GM19455 (cell line): Measurements from ENCODE around the gene KIF21A.

Source experiments
- ATAC-seq: cut with Tn5 transposase; IDR thresholded peaks from one replicate; pipeline ENCODE4 v1.9.1; 2021; ENCODE audit not compliant: unreplicated experiment

The KIF21A gene

GRCh38 chr12:39389399-39390150 lies 53.3 kb downstream of the KIF21A start:
- ATAC-seq: no peak

GRCh38 chr12:39386335-39386734 lies 56.6 kb downstream of the KIF21A start:
- no peak for ATAC-seq

- ATAC-seq: no peak
These were observed 59.8 kb downstream of the KIF21A start for GRCh38 chr12:39383114-39383513.

GRCh38 chr12:39380090-39380489 lies 62.8 kb downstream of the KIF21A start:
- ATAC-seq: no peak

- ATAC-seq: no peak
These were observed 64.6 kb downstream of the KIF21A start for GRCh38 chr12:39378341-39378740.

- ATAC-seq: no peak
These were observed 67.6 kb downstream of the KIF21A start for GRCh38 chr12:39375206-39375808.

- ATAC-seq: peak; percentile 69
These were observed 70.0 kb downstream of the KIF21A start for GRCh38 chr12:39372929-39373328.

GRCh38 chr12:39372204-39372925 lies 70.6 kb downstream of the KIF21A start:
- ATAC-seq: no peak

- no peak for ATAC-seq
These were observed 73.2 kb downstream of the KIF21A start for GRCh38 chr12:39369756-39370155.

- no peak for ATAC-seq
These were observed 74.0 kb downstream of the KIF21A start for GRCh38 chr12:39368891-39369290.

GRCh38 chr12:39368096-39368495 lies 74.8 kb downstream of the KIF21A start:
- no peak for ATAC-seq

- no peak for ATAC-seq
These were observed 75.4 kb downstream of the KIF21A start for GRCh38 chr12:39367494-39367893.

- ATAC-seq: no peak
These were observed 77.4 kb downstream of the KIF21A start for GRCh38 chr12:39365364-39366001.

- ATAC-seq: no peak
These were observed 78.7 kb downstream of the KIF21A start for GRCh38 chr12:39364196-39364595.

GRCh38 chr12:39359645-39360044 lies 83.3 kb downstream of the KIF21A start:
- ATAC-seq: no peak

GRCh38 chr12:39357041-39357440 lies 85.9 kb downstream of the KIF21A start:
- no peak for ATAC-seq

- ATAC-seq: no peak
These were observed 87.1 kb downstream of the KIF21A start for GRCh38 chr12:39355841-39356240.

GRCh38 chr12:39354955-39355354 lies 88.0 kb downstream of the KIF21A start:
- ATAC-seq: no peak

GRCh38 chr12:39352471-39353017 lies 90.4 kb downstream of the KIF21A start:
- ATAC-seq: no peak

- ATAC-seq: no peak
These were observed 91.8 kb downstream of the KIF21A start for GRCh38 chr12:39351153-39351552.

GRCh38 chr12:39348941-39349626 lies 93.8 kb downstream of the KIF21A start:
- ATAC-seq: no peak
